SHP77 treated with DMSO at 0.1 percent for 48 hours (cell line): ENCODE data around the gene BOC.

ENCODE experiments used
- DNase-seq: peaks from one replicate; lab custom pipeline; 2025; lab: John Stamatoyannopoulos, UW

BOC gene

GRCh38 chr3:113287803-113288648 lies 76.7 kb downstream of the BOC start:
- DNase-seq, result peak; percentile 10

DNA sequence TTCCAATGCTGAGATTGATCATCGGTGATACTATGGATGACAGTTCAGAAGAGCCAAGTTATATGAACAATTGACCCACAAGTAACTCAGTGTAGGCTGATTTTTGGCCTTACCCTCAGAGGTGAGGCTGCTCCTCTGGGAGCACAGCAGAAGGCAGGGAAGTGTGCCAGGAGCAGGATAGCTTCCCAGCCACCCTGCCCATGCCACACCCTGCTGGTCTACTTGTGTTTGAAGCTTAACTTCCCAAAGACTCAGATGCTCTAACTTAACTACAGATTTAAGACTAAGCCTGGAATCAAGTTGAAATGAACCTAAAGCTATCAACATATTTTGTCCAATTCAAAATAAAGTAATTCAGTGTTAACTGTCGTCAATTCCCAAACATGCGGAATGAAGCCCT lies 77.5 kb downstream of the BOC start:
- no peak for DNase-seq

GRCh38 chr3:113291572-113291971 lies 80.2 kb downstream of the BOC start:
- no peak for DNase-seq

DNA sequence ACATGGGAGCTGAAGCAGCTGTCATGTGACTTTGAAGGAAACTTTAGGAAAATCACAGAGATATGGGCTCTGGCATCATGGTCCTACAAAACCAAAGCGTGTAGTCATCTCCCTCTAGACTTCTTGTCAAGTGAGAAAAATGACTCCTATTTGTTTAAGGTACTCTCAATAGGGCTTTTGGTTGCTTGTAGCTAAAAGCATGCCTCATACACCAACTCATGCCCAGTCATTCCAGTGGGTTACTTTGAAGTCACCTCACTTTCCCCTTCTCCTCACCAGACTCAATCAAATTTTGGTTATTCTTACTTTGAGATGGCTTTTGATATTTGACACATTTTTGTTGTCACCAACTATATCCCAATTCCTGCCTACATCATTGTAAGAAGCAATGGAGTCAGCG lies 81.6 kb downstream of the BOC start:
- DNase-seq, result no peak

GRCh38 chr3:113293348-113293747 lies 82.0 kb downstream of the BOC start:
- no peak for DNase-seq

DNA sequence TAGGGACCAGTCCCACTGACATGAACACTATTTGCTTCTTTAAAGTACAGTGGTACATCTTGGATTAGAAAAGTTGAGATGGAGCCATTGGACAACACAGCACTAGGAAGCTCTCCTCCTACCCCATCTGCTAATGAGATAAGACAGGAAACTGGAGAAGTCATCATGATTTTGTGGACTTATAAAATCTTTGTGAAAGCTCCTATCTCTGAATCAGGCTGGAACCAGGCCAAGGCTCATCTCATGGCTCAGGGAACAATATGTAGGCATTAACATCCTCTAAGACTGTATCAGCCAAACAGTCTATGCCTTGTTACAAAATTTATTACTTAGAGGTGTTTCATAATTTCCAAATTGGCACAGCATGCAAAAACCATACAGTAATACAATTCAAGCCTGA lies 84.1 kb downstream of the BOC start:
- no peak for DNase-seq

DNA sequence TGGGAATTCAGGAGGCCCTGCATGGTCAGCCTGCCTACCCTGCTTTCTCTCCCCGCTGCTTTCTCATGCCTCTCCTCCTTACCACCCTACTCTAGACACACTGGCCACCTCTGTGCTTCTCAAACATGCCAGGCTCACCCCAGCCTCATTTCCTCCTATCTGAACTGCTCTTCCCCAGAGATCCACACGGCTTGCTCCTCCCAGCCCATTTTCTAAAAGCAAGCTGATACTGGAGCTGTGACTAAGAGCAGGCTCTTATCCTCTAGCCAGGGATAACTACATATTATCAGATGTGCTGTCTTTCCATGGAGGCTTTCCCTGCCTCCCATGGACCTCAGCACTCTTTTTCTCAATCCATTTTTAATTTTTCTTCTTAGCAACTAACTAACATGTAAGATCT lies 85.9 kb downstream of the BOC start:
- no peak for DNase-seq

DNA sequence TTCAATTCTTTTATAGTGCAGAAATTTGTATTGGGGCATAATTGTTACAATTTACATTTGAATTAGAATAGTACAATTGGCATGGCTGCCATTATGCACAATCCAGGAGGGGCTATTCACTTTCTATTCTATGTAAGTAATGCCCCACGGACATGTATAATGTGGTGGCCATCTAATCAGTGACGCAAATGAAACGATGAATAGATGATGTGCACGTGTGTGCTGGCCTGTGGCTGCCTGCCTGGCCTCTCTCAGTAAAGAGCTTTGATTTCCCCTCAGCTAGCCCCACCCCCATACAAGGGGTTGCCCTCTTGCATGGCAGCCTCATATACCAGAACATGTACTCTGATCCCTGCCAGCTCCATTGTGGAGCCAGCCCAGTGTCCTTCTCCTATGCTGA lies 86.5 kb downstream of the BOC start:
- DNase-seq, result no peak

DNA sequence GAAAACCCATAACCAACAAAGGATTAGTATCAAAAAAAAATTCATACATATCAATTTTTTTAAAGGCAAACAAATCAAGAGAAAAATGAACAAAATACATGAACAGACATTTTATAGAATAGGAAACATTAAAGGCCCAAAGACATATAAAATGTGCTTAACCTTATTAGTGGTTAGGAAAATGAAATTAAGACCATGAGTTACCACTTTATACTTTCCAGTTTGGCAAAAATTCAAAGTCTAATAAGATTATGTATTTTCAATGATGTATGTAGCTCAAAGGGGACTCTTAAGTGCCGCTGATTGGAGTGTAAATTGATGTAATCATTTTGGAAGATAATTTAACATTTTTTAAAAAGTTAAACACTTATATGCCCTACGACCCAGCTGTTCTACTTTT lies 89.2 kb downstream of the BOC start:
- no peak for DNase-seq

- no peak for DNase-seq
Measured at GRCh38 chr3:113304102-113304501, 92.7 kb downstream of the BOC start.

GRCh38 chr3:113304856-113305540 lies 93.6 kb downstream of the BOC start:
- no peak for DNase-seq

DNA sequence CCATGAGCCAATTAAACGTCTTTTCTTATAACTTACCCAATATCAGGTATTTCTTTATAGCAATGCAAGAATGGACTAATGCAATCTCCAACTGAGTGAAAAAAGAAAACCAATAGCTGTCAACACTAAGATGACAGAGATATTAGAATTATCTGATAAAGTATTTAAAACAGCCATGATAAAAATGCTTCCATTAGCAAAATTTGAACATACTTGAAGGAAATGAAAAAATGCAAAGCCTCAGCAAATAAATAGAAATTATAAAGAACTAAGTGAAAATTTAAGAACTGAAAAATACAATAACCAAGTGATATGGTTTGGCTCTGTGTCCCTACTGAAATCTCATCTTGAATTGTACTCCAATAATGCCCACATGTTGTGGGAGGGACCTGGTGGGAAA lies 99.6 kb downstream of the BOC start:
- DNase-seq, result no peak

- DNase-seq, result no peak
Measured at GRCh38 chr3:113312416-113312815, 101.1 kb downstream of the BOC start.

DNA sequence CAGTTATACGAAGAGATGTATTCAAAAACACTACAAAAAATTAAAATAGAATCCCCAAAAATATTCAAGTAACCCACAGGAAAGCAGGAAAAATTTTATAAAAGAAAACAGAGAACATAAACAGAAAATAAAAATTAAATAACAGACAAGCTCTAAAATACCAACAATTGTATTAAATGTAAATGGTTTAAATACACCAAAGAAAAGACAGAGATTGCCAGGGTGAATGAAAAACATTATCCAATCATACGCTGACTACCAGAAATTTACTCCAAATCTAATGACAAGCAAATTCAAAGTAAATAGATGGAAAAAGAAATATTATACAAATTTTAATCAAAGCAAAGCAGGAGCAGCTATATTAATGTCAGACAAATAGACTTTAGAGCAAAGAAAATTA lies 103.6 kb downstream of the BOC start:
- no peak for DNase-seq

DNA sequence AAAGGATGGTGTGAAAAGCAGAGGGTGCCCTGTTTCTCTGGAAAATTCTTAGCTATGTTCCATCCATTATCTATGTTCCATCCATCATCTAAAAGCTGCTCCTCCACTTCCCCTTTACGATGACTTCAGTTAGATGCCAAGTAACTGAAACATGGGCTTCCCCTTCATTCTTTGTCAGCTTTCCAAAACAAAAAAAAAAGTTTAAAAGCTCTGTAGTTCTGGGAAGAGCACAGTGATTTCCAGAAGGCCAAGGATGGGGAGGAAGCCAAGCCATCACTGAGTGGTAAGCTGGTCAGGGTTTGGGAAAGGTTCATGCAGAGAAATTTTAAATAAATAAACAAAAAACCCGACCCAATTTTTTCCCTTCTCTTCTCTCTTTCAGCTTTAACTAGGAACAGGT lies 118.4 kb downstream of the BOC start:
- DNase-seq, result no peak

GRCh38 chr3:113330742-113331141 lies 119.4 kb downstream of the BOC start:
- no peak for DNase-seq

DNA sequence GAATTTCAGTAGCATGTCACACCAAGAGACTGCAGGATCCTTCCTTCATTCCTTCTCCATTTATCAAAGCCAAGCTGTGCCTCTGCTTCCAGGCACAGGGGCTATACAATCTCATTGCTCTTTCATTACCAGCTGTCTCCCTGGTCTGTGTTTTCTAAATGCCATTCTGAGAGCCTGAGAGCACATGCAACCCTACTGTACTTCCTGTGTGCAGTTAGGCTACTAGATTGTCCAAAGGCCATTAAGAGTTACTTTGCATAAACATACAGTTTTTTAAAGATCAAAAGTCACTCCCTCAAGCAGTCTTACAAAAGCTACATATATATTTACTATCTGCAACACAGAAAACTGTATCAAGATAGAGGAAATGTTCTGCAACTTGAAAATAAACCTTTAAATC lies 119.8 kb downstream of the BOC start:
- no peak for DNase-seq
